H54 (cell line): Measurements from ENCODE around the gene TP53I3.
"Not testable (repeated sequence)": the region's sequence is repeated elsewhere in the genome, so short reads cannot be mapped to it uniquely, and the experiment has no call there.

Experiments used
- DNase-seq: peaks from one replicate; pipeline ENCODE4 v3.0.0; 2011; ENCODE audit warnings: low spot score, mixed read lengths; ENCODE audit not compliant: insufficient read length
- FAIRE-seq: peaks from 3 replicates; lab custom pipeline; 2011; peaks lifted over from hg19 to GRCh38; lab: Jason Lieb, UNC
- POLR2A ChIP-seq: IDR thresholded peaks from 2 replicates; pipeline ENCODE4 v1.6.1; 2011; ENCODE audit warnings: low read depth, mild to moderate bottlenecking, low read length

Gene TP53I3

DNA sequence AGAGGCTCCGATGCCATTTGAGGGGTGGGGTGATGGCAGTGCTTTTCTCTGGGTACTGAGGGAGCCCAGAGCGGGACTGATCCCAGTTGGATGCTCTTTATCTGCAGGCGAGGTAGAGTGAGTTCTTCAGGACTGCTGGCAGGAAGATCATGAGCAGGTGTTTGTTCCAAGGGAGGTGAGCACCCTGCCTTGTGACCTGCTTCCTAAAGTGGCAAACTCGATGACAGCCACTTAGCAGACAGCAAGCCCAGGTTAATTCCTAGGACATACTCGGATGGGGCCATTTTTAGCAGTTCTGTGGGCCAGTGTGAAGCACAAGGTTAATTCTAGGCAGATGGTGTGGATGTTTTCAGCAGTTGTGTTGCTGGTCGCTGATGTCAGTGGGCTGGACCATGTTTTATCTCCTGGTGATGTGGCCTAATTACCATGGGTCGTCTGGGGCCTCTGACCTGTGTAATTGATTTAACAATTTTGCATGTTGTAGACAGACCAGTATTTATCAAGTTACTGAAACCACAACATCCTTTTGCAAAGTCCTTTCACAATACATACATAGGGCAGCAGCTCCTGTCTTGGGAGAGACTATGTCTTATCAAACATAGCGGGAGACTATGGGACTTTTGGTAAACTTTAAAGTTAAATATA is 30.1 kb downstream of the TP53I3 start:
- FAIRE-seq (no peak), DNase-seq (no peak)
- TF ChIP-seq POLR2A, result no peak

DNA sequence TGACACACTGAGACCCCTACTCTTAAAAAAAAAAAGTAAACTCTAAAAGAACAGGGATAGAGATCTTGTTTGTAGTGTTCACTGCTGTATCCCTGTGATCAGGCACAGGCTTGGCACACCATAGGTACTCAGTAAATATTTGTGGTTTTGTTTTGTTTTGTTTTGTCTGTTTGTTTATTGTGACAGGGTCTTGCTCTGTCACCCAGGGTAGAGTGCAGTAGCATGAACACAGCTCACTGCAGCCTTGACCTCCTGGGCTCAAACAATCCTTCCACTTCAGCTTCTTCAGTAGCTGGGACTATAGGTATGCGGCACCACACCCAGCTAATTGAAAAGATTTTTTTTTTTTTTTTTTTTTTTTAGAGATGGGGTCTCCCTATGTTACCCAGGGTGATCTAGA is 31.7 kb downstream of the TP53I3 start:
- DNase-seq, result no peak
- FAIRE-seq, result no peak
- no peak for TF ChIP-seq POLR2A

DNA sequence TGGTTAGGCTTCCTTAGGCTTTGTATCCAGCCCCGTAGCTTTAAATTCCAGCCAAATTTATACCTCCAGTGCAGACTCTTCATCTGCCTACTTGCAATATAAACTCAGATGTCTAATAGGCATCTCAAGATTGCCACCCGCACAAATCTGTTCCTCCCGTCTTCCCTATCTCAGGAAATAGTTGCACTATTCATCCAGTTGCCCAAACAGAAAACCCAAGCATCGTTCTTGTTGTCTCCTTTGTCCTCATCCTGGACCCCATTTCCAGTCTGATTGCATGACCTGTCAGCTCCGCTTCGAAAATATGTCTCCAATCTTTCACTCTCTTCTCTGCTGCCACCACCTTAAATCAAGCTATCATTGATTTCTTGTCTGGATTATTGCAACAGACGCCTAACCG is 32.8 kb downstream of the TP53I3 start:
- DNase-seq (no peak), FAIRE-seq (no peak)
- TF ChIP-seq POLR2A, result no peak

- TF ChIP-seq POLR2A, result no peak
- DNase-seq (no peak), FAIRE-seq (no peak)
Measured at GRCh38 chr2:24050041-24050979, 34.3 kb downstream of the TP53I3 start.

DNA sequence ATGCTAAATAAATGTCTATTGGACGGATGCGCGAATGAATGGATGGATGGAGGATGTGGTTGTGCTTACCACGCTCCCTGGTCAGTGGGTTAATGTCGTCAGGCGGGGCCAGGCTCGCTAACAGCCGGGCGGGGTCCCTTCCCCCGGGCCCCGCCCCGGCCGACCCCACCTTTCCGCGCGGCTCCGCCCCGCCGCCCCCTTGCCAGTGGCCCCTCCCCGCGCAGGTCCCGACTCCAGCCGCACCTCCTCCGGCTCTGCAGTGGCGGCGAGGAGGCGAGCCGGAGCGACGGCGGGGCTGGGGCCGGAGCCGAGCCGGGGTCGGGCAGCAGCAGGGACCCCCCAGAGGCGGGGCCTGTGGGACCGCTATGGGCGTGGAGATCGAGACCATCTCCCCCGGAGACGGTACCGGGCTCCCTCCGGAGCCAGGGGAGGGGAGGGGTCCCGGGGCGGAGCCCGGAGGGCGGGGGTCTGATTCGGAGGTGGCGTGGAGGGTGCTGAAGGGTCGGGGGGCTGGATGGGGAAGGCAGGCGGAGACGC is 35.1 kb downstream of the TP53I3 start, which contains the start of gene FKBP1B:
FKBP1B (plus strand) TSS at position 257 of the 537 bp plus-strand sequence; CDS start at position 366, 109 bp downstream.
- DNase-seq (peak; percentile 47), FAIRE-seq (no peak)
- TF ChIP-seq POLR2A, result peak; percentile 48; the same call in 1 of the 2 replicates

DNA sequence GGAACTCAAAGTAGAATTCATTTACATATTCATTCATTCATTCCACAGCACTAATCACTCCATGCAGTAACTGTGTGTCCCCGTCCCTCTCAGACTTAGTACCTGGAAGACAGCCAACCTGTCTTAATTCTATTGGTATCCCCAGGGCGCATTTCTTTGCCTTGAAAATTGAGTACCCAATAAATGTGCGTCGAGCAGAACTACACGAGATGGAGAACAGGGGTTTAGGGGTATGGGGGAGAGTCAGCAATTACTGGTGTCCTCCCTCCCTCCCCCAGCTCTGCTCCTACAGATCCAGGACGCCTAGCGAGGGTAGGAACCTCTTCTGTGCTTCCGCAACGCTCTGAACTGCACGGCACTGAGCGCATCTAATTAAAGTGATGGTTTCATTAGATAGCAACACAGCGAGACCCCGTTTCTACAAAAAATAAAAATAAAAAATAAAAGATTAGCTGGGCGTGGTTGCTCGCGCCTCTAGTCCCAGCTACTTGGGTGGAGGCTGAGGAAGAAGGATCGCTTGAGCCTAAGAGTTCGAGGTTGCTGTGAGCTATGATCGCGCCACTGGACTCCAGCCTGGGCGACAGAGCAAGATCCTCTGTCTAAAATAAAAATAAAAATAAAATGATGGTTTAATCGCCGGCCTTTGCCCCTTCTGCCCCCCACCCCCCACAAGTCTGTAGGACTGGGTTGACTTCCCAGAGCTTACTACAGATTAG is 35.7 kb downstream of the TP53I3 start:
- FAIRE-seq, result no peak
- no peak for DNase-seq
- no peak for TF ChIP-seq POLR2A

DNA sequence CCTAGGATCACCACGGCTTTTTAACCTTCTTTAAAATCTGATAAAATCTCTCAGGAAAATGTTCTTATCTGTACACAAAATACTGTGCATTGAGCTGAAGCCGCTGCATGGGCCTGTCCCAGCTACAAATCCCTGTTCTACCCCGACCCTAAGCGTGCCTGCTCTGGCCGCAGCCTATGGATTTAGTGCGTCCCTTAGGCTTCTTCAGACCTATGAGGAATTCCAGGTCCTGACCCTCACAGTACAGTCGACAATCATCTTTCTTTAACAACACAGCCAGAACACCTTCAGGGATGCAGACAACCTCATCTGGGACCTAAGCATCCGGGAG is 37.0 kb downstream of the TP53I3 start:
- DNase-seq (no peak), FAIRE-seq (no peak)
- no peak for TF ChIP-seq POLR2A

- DNase-seq, result peak; percentile 88
- FAIRE-seq, result peak; percentile 99
- TF ChIP-seq POLR2A, result peak; percentile 80
Measured at GRCh38 chr2:24046930-24047702, 37.5 kb downstream of the TP53I3 start, which contains the start of gene WDCP. TSS of gene WDCP (minus strand) at chr2:24047391. CDS start at chr2:24039494, 7,897 bp downstream.

DNA sequence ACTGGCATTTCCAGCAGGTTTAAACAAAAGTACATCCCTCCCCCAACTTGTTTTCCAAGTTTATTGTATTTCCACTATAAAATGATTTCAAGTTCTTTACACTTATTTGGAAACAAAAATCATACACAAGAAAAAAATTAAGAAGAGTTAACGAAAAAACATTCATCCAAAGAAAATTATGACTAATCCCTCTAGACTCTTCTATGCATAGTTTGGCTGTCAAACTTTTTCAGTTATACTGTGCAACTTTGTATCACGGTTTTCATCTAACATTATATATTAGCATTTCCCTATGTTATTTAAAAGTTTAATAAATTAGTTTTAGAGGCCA is 38.1 kb downstream of the TP53I3 start:
- FAIRE-seq, result no peak
- TF ChIP-seq POLR2A, result no peak
- DNase-seq, result no peak

DNA sequence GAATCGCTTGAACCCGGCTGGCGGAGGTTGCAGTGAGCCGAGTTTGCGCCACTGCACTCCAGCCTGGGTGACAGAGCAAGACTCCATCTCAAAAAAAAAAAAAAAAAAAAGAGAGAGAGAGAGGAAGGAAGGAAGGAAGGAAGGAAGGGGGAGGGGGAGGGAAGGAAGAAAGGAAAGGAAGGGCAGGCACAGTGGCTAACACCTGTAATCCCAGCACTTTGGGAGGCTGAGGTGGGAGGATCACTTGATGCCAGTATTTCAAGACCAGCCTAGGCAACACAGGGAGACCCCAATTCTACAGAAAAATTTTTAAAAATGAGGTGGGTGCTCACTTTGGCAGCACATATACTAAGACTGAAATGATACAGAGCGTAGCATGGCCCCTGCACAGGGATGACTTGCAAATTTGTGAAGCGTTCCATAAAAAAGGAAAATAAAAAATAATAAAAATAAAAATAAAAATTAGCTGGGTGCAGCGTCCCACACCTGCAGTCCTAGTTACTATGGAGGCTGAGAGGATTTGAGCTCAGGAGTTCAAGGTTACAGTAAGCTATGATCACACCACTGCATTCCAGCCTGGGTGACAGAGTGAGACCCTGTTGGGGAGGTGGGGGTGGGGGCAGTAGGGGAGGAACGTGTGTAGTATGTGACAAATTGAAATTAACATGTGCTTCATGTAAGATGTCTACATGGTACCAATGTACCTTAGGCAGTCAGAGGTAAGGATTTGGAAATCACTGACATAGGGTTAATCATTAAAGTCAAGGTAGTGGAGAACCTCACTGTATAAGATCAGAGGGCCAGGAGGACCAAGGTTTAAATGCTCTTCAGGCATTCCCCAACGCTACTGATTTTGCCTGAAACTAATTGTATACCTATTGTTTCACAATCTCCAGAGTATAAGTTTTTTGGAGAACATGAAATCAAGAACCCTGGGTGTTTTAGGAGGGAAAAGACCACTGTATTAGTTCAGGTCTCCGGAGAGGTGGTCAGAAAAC is 38.8 kb downstream of the TP53I3 start:
- no peak for TF ChIP-seq POLR2A
- FAIRE-seq (no peak), DNase-seq (no peak)

DNA sequence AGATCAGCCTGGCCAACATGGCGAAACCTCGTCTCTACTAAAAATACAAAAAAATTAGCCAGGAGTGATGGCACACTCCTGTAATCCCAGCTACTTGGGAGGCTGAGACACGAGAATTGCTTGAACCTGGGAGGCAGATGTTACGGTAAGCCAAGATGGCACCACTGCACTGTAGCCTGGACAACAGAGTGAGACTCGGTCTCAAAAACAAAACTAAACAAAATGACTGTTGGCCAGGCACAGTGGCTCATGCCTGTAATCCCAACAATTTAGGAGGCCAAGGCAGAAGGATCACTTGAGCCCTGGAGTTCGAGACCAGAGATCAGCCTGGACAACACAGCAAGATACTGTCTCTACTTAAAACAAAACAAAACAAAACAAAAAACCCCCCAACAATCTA is 41.5 kb downstream of the TP53I3 start:
- not testable (repeated sequence) for DNase-seq, FAIRE-seq

- DNase-seq (no peak), FAIRE-seq (no peak)
- TF ChIP-seq POLR2A, result no peak
Measured at GRCh38 chr2:24040511-24040910, 44.1 kb downstream of the TP53I3 start.
